ENCODE results near the gene MAGEA3. TPM values are rescaled to one million over a fixed set of nuclear protein-coding genes. Genes with fewer than 3 reads are reported as not detected.

The MAGEA3 gene
- total and polyA plus RNA-seq, 9 of the 15 experiments (the other 6 are each of a cell fraction or from before 2014, with no cell fraction given): 8.1 to 197 (median 144) TPM

DNA sequence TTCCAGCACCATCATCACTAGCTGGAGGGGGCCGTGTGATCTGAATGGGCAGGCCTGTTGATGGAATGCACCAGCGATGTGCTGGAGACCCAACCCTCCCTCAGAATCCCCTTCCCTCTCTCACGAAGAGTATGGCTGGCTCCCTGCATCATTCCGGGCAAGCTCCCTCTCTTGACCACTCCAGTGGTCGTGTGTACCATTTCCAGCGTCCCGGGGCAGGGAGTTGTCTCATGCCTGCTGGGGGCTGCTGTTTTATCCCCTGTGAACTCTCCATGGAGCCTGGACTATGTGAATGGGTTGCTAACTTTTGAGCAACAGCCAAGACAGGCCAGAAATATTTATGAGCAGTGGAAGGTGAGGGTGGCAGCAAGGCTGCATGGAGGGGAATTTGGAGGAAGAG lies 26.8 kb downstream of the MAGEA3 start:
- ATAC-seq (no peak), DNase-seq (ENCODE audit: extremely low read depth in 1 of 4, low spot score in 3 of 4) (no peak), FAIRE-seq (no peak)
- intact Hi-C loops (cut with micrococcal nuclease) (no loop called here), in situ Hi-C loops (cut with MboI) (no loop called here)
- H3K9ac ChIP-seq (ENCODE audit: insufficient read depth in 1 of 2, low read depth in 2 of 2, low read length in 2 of 2): no peak overlapping the region
- H3K27me3 ChIP-seq (ENCODE audit: control insufficient read depth in 2 of 2, insufficient read depth in 2 of 2, low read length in 2 of 2): no peaks in the 10 kb centered on the region
- no peaks in the 10 kb centered on the region for H3K79me2 ChIP-seq (ENCODE audit: control insufficient read depth, insufficient read depth, low read length)
- no peaks in the 10 kb centered on the region for H4K20me1 ChIP-seq (replicated peaks; ENCODE audit: control insufficient read depth, insufficient read depth, low read length)
- H3K9me1 ChIP-seq (ENCODE audit: control insufficient read depth, insufficient read depth, low read length): no peaks in the 10 kb centered on the region
- no peak overlapping the region for H3K4me3 ChIP-seq
- no peak for TF ChIP-seq MEF2A (IDR thresholded peaks at IDR 0.05; ENCODE audit: control insufficient read depth, low read depth, low read length)
- no peak for TF ChIP-seq CEBPB (tag; IDR thresholded peaks at IDR 0.05)
- H3K9me3 ChIP-seq (replicated peaks; ENCODE audit: control insufficient read depth, insufficient read depth, low read depth, low read length): no peaks in the 10 kb centered on the region
- no peaks in the 10 kb centered on the region; a peak in 1 of 5 replicates for H3K4me1 ChIP-seq (replicated peaks in 1 of 2; ENCODE audit: control insufficient read depth in 2 of 2, insufficient read depth in 2 of 2, low read length in 2 of 2)
- WGBS (ENCODE audit: insufficient coverage, low coverage, missing lambda C conversion rate): 22% methylated on average over 5 of the region's 7 CpGs
- ChIA-PET POLR2A (no interaction called here), CTCF (ENCODE audit: low intra/inter-chr PET ratio) (no interaction called here)
- no peak overlapping the region for H3K4me2 ChIP-seq (ENCODE audit: insufficient read depth, low read length)
- no TSS peak for BruUV-seq (replicated peaks)
- no peak overlapping the region for H3K27ac ChIP-seq (ENCODE audit: extremely low read depth, low read depth, low read length)
- H2AFZ ChIP-seq (ENCODE audit: low read depth, low read length): no peak overlapping the region
- H3K36me3 ChIP-seq (ENCODE audit: control insufficient read depth, insufficient read depth, low read length): no peaks in the 10 kb centered on the region

DNA sequence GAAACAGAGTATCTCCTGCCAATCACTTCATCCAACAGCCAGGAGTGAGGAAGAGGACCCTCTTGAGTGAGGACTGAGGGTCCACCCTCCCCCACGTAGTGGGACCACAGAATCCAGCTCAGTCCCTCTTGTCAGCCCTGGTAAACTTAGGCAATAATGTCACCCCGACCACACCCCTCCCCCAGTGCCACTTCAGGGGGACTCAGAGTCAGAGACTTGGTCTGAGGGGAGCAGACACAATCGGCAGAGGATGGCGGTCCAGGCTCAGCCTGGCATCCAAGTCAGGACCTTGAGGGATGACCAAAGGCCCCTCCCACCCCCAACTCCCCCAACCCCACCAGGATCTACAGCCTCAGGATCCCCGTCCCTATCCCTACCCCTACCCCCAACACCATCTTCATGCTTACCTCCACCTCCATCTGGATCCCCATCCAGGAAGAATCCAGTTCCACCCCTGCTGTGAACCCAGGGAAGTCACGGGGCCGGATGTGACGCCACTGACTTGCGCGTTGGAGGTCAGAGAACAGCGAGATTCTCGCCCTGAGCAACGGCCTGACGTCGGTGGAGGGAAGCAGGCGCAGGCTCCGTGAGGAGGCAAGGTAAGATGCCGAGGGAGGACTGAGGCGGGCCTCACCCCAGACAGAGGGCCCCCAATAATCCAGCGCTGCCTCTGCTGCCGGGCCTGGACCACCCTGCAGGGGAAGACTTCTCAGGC lies 34.8 kb downstream of the MAGEA3 start, which contains the start of the genes CSAG1 and MAGEA12:
Gene CSAG1 (minus strand): TSS at position 461 of the 715 bp plus-strand sequence. CDS start 1,261 bp downstream, outside the sequence.
Gene MAGEA12 (plus strand): TSS at position 497 of the 715 bp plus-strand sequence. CDS start 2,405 bp downstream, outside the sequence.
- Histone ChIP-seq H3K4me2 (ENCODE audit: insufficient read depth, low read length) (peak within 1 kb of the TSS; percentile 92), H3K27ac (ENCODE audit: extremely low read depth, low read depth, low read length) (peak within 1 kb of the TSS; percentile 79), H3K4me1 (replicated peaks in 1 of 2; ENCODE audit: control insufficient read depth in 2 of 2, insufficient read depth in 2 of 2, low read length in 2 of 2) (peaks cover 0 to 5% of the 10 kb centered on the region in 2 experiments; a peak in 2 of 5 replicates), H4K20me1 (replicated peaks; ENCODE audit: control insufficient read depth, insufficient read depth, low read length) (no peaks in the 10 kb centered on the region), H3K79me2 (ENCODE audit: control insufficient read depth, insufficient read depth, low read length) (peaks cover 48% of the 10 kb centered on the region), H3K4me3 (peak within 1 kb of the TSS; percentile 77), H2AFZ (ENCODE audit: low read depth, low read length) (peak within 1 kb of the TSS; percentile 69), H3K9me1 (ENCODE audit: control insufficient read depth, insufficient read depth, low read length) (no peaks in the 10 kb centered on the region), H3K27me3 (ENCODE audit: control insufficient read depth in 2 of 2, insufficient read depth in 2 of 2, low read length in 2 of 2) (no peaks in the 10 kb centered on the region), H3K9me3 (replicated peaks; ENCODE audit: control insufficient read depth, insufficient read depth, low read depth, low read length) (no peaks in the 10 kb centered on the region), H3K9ac (ENCODE audit: insufficient read depth in 1 of 2, low read depth in 2 of 2, low read length in 2 of 2) (peak within 1 kb of the TSS; percentile 89 to 95), H3K36me3 (ENCODE audit: control insufficient read depth, insufficient read depth, low read length) (peaks cover 30% of the 10 kb centered on the region)
- peak; percentile 75 to 91 (median 80) for DNase-seq (ENCODE audit: extremely low read depth in 1 of 4, low spot score in 3 of 4)
- FAIRE-seq: peak; percentile 78
- intact Hi-C loops (cut with micrococcal nuclease) (no loop called here), in situ Hi-C loops (cut with MboI) (no loop called here)
- ATAC-seq: peak; percentile 92
- ChIA-PET POLR2A (interaction anchor here (0.6 to 0.7 kb wide), 2 partner anchors 899 to 1818 kb away, joined by 3 read pairs; no protein-coding TSS in a partner anchor), CTCF (ENCODE audit: low intra/inter-chr PET ratio) (no interaction called here)
- 3% methylated on average over 7 of the region's 21 CpGs for WGBS (ENCODE audit: insufficient coverage, low coverage, missing lambda C conversion rate)
- no TSS peak for BruUV-seq (replicated peaks)
- TF ChIP-seq SMARCB1 (IDR thresholded peaks at IDR 0.05; ENCODE audit: insufficient read length, low read depth): no peak
- no peak for TF ChIP-seq ZFP1 (CRISPR knock-in tag; IDR thresholded peaks at IDR 0.05)
- TF ChIP-seq ARHGAP35 (IDR thresholded peaks at IDR 0.05; ENCODE audit: partially characterized antibody): no peak
- TF ChIP-seq, protein P1, sequence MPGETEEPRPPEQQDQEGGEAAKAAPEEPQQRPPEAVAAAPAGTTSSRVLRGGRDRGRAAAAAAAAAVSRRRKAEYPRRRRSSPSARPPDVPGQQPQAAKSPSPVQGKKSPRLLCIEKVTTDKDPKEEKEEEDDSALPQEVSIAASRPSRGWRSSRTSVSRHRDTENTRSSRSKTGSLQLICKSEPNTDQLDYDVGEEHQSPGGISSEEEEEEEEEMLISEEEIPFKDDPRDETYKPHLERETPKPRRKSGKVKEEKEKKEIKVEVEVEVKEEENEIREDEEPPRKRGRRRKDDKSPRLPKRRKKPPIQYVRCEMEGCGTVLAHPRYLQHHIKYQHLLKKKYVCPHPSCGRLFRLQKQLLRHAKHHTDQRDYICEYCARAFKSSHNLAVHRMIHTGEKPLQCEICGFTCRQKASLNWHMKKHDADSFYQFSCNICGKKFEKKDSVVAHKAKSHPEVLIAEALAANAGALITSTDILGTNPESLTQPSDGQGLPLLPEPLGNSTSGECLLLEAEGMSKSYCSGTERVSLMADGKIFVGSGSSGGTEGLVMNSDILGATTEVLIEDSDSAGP (CRISPR knock-in tag; IDR thresholded peaks at IDR 0.05): no peak
- no peak; the same call in 1 of the 2 replicates for TF ChIP-seq SUPT5H (IDR thresholded peaks at IDR 0.05)
- TF ChIP-seq SIN3A (IDR thresholded peaks at IDR 0.05; ENCODE audit: borderline replicate concordance in 2 of 2, control insufficient read depth in 1 of 2, low read depth in 2 of 2, low read length in 2 of 2): no peak
- no peak for TF ChIP-seq ZNF583 (CRISPR knock-in tag; IDR thresholded peaks at IDR 0.05)
- TF ChIP-seq, protein P2, sequence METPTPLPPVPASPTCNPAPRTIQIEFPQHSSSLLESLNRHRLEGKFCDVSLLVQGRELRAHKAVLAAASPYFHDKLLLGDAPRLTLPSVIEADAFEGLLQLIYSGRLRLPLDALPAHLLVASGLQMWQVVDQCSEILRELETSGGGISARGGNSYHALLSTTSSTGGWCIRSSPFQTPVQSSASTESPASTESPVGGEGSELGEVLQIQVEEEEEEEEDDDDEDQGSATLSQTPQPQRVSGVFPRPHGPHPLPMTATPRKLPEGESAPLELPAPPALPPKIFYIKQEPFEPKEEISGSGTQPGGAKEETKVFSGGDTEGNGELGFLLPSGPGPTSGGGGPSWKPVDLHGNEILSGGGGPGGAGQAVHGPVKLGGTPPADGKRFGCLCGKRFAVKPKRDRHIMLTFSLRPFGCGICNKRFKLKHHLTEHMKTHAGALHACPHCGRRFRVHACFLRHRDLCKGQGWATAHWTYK (CRISPR knock-in tag; IDR thresholded peaks at IDR 0.05): no peak
- peak; percentile 89 for TF ChIP-seq NR2C1 (IDR thresholded peaks at IDR 0.05)
- TF ChIP-seq NR2C1 (tag; IDR thresholded peaks at IDR 0.05): peak; percentile 93
- TF ChIP-seq STAG1 (CRISPR knock-in tag; IDR thresholded peaks at IDR 0.05; ENCODE audit: borderline replicate concordance): no peak
- no peak for TF ChIP-seq SNIP1 (IDR thresholded peaks at IDR 0.05; ENCODE audit: low read depth)

Measured in K562 (cell line).